ENCODE data around the gene RBPMS2.
"Not testable (repeated sequence)": the region's sequence is repeated elsewhere in the genome, so short reads cannot be mapped to it uniquely, and the experiment has no call there.

The RBPMS2 gene

DNA sequence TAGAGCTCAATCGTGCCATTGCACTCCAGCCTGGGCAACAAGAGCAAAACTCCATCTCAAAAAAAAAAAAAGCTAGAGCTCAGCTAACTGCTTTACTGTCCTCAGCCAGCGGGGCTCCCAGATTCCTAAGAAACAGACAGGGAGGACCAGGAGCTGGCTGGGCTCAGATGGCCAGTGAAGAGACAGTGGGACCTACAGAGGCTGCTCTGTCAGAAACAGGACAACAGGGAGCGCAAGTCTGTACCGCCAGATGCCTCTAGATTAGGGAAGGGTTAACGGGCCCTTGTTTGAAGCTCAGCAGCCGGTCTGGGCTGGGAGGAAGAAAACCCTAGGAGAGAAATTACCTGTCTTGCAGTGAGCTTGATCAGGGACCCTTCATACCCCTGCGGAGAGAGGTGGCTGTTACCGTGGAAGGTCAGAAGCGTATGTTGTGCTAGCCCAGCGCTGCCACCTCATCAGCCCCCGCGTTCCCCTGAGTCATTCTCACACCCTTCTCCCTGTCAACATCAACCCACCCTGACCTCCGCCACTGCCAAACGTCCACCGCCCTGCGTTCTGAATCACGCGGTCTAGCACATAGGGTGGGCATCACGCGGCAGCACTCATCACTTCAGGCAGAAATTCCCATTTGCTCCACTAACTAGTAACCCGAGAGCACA is 25.3 kb downstream of the RBPMS2 start:
- no peak for FAIRE-seq

DNA sequence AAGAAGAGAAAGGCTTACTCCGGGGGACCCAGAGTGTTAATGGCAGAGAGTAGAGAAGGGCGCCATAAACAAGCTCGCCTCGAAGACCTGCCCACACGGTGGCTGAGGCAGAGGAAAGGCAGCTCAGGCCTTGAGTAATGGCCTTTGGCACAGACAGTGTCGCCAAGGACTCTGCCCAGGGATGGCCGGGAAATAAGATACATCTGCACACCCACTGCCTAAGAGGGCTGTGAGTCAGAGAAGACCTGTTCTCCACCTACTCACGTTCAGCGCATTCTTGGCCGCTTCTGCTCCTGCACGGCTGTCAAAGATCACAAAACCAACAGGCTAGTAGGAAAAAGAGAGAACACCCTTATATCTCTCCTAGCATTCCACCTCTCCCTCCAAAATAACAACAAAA is 26.2 kb downstream of the RBPMS2 start:
- no peak for FAIRE-seq

DNA sequence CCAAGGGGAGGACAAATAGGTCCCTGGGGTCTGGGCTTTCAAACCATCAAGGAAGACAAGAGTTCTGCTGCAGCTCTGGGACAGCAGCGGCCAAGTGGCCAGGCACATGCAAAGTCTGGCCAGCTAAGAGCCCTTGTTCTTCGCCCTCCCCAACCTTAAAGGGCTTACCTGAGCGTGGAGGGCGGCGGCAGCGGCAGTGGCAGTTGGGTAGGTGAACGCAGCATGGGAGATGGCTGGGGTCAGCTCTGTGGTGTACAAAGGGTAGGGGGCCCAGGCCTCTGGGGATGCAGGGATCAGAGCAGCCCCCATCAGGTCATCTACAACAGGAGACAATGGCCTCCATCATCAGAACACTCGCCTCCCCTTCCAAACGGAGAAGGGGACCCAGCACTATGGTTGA is 27.1 kb downstream of the RBPMS2 start:
- FAIRE-seq: no peak

DNA sequence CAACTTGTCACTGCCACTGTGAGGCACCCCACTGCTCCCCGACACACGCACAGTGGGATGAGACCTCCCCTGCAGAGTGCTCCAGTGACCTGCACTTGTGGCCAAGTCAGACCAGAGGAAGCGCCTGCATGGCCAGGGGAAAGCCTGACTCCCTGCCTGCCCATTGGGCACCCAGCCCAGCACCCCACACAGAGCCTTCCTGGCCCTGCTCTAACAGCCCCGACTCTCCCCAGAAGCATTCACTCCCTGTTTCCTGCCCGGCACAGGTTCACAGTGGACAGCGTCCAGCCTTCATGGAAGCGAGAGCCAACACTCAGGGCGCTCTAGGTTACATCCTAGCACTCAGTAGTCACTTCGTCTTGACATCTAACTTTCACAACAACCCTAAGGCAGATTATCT is 27.8 kb downstream of the RBPMS2 start:
- no peak for FAIRE-seq

DNA sequence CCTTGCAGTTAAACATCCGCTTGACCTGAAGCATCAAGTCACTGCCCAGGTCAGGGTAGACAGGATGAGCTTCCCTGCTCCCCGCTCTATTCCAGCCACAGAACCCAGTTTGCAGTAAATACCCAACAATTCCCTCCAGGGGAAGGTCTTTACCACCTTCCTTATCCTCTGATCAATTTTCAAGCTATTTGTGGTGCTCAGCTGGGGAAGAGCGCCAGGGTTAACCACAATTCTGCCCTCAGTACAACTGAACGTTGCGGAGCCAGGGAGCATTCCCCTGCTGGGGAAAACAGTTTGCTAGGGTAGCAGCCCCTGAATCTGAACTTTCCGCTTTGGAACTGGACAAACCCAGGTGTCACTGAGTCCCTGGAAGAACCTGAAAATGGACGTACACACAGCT is 28.5 kb downstream of the RBPMS2 start:
- FAIRE-seq: no peak

DNA sequence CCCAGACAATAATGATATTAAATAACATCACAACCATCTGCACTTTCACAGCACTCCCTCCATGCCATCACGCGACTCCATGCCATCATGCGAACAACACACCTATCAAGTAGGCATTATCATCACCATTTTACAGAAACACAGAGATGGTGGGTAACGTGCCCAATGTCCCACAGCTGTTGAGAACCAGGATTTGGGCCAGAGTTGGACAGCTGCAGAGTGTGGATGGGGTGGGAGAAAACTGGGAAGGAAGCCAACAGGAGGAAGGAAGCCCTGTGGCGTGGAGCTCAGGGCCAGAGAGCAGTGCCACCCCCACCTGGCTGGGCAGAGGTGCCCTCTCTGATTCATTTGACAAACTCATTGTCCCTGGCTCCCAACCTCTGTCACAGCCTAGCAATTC is 29.0 kb downstream of the RBPMS2 start:
- no peak for FAIRE-seq

DNA sequence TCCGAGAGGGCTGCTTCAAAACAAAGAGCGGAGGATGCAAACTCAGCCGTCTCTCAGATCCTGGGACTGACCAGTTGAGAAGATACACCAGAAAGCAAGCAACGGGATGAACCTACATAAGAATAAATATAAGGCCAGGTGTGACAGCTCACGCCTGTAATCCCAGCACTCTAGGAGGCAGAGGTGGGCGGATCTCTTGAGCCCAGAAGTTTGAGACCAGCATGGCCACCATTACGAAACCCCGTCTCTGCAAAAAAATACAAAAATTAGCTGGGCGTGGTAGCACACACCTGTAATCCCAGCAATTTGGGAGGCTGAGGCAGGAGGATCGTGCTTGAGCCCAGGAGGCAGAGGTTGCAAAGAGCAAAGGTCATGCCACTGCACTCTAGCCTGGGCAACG is 31.7 kb downstream of the RBPMS2 start:
- FAIRE-seq: no peak

DNA sequence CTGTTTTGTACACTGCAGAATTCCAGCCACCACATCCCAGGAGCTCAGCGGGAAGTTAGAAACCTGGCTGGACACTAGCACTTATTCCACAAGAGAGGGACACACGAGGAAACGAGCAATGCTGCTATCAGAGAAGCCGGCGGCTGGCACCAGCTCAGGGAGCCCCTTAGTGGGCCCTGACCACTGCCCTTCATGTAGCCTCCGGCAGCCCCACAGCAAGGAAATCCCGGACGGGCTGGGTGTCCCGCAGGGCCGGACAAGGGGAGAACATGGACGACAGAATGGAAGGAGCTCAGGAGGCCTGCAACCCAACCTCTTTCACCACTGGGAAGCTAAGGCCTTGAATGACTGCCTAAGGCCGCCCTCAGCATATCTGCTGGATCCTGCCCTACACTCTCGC is 32.5 kb downstream of the RBPMS2 start:
- no peak for FAIRE-seq

DNA sequence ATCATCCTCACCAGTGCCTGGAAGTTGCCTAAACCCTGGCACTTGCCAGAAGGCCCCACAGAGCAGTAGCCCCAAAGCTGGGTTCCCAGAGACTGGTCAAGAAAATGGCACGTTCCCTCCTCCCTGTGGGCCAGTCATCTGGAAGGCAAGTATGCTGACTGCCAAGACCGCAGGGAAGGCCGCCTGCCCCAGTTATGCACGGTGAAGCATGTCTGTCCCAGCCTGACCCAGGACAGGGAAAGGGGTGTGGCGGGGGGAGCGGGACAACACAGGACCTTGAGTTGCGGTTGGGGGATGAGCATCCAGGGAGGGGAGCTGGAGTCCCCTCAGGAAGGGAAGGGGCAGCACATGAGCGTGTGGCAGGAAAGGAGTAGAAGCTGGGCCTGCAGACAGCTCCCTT is 33.0 kb downstream of the RBPMS2 start:
- no peak for FAIRE-seq

DNA sequence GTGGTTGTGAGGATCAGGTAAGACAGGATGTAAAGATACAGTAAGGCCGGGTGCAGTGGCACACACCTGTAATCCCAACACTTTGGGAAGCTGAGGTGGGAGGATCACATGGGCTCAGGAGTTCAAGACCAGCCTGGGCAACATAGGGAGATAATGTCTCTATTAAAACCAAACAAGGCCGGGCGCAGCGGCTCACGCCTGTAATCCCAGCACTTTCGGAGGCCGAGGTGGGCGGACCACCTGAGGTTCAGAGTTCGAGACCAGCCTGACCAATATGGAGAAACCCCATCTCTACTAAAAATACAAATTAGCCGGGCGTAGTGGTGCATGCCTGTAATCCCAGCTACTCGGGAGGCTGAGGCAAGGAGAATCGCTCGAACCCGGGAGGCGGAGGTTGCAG is 33.7 kb downstream of the RBPMS2 start:
- not testable (repeated sequence) for FAIRE-seq

DNA sequence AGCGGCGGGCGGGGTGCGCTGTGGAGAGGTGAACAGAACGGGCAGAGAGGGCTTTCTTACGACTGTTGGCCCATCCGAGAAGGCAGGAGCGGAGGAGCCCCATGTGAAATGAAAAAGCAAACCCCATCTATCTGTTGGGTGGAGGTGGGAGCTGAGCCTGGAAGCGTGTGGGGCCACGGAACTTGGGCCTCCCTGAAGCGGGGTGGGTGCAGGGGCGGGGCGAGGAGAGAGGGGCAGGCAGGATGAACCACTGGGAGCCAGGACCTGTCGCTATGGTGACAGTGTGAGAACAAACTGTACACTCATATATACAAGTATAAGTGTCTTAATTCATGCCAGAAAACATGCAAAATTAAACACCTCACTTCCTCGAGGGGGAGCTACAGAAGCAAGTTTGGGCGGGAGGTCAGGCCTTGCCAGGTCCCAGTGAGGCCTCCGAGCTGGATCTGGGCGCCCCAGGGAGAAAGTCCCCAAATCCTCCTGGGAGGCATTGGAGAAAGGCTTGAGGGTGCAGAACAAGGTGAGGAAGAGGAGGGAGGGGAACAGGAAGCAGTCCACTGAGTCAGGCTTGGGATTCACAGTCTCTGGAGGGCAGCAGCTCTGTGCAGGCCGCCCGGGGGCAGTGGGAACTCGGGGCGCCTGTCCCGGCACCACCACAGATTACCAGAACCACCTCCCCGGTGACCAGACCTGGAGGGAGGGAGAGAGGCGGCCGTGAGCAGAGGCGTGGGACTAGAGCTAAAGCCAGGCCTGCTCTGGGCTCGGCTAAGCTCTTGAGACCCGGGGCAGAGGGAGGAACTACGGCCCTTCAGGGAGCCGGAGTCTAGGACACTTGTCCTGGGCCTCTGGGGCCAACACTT is 34.8 kb downstream of the RBPMS2 start:
- FAIRE-seq: no peak

DNA sequence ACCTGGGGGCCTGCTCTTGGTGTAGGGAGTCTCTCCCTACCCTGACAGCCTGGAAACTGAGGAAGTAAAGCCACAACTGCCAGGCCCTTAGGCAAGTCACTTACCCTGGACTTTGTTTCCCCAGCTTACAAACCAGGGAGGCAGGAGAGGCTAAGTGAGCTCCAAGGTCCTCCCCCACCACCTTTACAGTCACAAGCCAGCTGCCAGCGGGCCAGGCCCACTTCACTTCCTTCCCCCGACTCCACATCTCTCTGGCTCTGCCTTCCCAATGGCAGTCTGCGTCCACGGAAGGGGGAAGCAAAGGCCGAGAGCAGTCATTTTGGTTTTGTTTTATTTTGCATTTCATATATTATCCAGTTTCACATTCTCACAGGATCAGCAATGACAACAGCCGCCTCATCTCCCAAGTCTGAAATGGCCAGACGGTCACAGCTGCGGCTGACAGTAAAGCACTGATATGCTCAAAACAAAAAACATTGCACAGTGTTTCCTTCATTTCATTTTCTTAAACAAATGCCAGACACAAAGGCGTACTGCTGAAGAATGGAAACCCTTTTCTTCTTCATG is 35.7 kb downstream of the RBPMS2 start:
- no peak for FAIRE-seq

DNA sequence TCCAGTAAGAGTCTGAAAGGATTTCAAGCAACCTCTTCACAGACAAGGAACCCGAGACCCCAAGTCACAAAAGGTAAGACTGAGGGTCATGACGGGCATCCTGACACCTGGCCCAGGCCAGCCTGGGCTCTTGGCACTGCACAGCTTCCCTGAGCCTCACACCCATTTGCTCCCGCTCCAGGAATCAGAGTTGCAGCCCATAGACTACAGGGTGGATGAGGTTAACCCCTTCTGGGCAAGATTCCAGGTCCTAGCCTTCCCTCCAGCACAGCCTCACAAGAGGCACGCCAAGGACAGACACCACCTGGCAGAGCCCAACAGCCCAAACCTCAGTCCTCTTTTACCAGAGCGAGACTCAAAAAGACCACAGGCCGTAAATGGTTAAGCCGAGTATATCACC is 36.2 kb downstream of the RBPMS2 start:
- FAIRE-seq: no peak

DNA sequence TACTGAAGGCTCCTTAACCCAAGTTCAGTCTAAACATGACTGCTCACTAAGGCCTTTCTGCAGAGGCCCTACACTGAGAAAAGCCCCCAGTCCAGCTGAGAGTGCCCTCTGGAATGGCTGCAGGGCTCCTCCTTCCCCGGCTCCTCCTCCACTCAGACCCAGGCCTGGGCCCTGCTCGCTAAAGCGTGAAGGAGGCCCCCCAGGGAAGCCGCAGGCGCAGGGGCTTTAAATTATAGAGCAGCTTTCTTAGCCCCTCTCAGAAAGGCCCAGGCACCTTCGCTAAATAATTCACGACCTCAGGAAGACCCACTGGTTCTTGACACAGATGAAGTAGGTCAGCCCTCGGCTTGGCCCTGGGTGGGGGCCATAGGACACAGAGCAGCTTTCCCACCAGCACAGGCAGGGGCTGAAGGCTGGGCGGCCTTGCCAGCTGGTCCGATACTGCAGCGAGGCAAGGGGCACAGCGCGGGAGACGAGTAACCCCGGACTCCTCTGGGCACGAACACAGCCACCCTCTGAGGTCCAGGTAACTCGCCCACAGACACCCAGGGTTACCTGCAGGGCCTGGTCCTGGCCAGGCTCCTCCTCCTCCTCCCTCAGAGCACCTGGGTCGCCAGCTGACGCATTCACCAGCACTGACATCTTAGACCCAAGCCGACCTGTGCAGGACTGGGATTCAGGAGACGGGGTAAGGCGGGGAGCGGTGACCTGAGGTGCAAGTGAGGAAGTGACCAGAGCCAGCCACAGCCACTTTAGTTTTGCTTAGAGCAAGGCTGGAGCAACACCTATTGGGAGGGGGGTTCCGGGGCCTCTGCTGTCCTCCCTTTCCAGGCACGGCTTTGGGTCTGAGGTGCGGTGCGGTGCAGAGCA is 36.9 kb downstream of the RBPMS2 start:
- FAIRE-seq: no peak

DNA sequence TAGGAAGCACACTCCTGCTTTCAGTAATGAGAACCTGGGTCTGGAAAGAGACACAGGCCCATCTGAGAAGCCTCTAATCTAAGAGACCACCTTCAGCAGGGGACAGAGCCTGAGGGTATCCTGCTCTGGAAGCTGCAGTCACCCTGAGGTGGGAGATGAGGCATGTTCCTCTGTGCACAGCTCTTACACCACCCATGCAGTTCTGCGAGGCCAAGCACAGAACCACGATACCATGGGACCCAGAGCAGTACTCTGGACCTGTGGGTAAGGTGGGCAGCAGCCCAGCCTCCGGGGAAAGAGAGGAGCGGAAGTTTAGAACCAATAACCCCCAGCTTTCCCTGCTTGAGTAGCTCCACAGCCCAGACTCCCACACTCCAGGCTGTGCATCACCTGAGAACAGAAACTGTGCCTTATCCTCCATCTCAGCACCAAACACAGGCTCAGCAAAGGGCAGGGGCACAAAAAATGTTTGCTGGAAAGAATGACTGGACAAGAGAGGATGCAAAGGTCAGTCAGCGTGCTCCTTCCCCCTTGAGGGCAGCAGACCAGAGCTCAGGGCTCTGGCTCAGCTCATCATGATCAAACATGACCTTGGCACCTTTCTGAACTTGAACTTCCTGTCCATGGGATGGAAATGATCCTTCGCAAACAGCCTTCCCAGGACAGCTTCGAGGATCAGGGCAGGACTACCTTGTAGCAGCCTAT is 43.1 kb downstream of the RBPMS2 start:
- no peak for FAIRE-seq

DNA sequence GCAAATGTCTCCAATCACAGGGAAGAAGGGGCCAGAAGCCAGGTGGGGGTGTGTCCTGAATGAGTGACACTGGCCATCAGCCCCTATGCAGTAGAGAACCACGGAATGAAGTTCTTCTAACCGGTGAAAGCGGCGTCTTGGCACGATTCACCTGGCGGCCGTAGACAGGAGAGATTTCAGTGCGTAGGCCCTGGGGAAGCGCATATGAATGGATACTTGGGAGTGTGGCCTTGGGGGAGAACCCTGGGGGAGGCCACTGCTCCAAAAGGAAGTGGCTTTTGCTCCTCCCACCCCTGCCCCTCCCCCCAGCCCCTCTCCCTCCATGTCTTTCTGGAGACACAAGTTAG is 43.6 kb downstream of the RBPMS2 start:
- no peak for FAIRE-seq

DNA sequence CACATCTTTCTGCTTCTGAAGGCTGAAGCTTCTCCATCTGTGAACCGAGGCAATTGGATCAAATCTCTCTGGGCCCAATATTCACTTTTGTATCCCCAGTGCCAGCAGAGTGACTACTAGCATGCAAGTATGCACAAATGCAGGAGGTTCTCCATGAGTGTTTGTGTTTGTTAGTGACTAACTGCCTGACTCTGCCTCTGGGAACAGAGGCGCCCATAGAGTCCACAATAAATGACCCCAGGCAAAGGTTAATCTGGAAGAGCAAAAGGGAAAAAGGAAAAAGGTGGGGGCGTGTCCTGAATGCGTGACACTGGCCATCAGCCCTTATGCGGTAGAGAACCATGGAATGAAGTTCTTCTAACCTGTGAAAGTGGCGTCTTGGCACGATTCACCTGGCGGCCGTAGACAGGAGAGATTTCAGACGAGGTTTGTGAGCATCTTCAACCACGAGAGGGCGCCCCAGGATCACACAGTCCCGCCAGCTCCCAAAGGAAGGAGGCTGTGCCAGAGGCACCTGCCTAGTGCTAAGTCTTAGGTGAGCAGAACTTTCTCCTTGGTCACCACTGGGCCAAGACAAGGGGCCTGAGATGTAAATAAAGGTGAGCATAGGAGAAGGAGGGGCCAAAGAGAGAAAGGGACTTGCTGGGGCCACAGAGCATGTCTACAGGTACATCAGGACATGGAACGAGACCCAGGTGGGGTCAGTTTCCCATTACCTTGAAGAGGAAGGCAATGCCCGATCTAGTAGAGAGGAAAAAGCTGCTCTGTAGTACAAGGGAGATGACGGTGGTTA is 44.2 kb downstream of the RBPMS2 start:
- FAIRE-seq: peak; percentile 33

DNA sequence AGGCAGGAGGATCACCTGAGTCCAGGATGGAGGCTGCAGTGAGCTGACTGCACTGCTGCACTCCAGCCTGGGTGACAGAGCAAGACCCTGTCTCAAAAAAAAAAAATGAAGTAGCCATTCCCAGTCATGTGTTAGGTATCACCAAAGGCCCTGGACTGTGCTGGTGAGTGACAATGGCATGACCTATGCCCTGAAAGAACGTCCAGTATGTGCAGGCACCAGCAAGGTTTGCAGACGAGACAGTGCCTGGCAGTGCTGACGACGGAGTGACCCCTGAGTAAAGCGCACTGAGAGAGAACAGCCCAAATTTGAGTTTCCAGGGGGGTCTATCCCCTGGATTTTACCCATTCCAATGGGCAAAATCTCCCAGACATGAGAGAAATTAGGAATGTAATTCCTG is 45.2 kb downstream of the RBPMS2 start:
- FAIRE-seq: no peak

DNA sequence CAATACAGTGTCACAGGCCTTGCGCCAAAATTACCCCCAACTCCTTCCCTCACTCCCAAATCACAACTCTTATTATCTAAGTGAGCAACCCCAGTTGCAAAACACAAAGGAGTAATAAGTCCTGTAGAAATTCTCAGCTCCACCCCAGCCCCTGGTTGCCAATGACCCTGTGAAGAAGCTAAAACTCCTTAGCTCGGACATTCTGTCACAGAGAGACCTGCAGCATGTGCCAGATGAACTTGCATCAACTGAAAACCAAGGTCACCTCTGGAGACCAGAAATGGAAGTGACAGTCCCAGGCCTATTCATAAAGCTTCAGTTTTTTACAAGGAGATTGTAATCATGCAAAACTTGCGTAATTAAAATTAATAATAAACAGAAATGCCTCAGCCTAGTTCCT is 55.2 kb downstream of the RBPMS2 start:
- FAIRE-seq: no peak

DNA sequence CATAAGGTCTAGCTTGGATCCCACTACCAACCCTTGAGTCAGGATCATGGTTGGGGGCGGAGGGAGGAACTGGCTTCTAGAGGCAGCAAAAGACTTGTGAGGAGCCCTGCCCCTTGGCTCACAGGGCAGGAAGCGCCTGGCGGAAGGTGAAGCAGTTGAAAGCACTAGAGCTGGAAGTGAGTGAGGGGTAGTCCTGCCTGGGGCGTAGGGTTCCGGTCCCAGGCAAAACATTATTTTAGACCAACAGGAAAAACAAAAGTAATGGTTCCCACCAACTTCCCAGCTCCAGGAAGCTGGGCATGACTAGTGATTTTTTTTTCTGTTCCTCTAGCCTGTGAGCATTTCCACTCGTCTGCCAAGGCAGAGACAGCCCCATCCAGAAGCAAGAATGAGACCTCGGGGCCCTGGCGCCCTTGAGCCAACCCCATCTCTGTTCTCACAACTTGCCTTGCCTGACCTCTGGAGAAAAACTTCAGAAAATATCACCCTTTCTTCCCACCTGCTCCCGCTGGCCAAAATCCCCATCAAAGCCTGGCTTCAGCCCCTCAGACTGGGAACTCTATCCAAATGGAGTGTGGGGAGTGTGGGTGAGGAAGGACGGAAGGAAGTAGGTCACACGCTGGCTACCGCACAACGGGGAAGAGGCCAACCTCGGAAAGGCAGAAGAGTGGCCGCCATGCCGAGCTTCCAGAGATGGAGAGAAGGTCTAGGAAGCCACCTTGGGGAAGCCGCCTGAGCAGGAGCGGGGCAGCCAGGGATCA is 57.5 kb downstream of the RBPMS2 start:
- no peak for FAIRE-seq

DNA sequence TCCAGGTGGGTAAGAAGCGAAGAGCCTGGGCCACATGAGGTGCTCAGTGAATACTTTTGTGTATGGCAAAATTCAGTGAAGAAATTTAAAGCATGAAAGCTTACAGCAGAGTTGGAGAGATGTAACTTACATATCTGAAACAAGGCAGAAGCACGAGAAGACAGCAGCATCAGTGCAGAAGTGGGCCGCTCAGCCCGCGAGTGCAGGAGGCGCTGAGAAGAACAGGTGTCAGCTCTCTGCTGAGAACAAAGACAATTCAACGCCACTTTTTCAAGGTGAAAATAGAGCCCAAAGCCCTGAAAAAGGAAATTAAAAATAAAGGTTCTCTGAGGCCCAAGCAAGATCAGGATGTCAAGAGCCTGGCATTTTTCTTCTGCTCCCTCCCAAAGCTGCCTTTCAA is 58.3 kb downstream of the RBPMS2 start:
- FAIRE-seq: no peak

Measured in G401.6 (cell line).